ENCODE measurements around the gene ATP2B2. TPM values are rescaled to one million over a fixed set of nuclear protein-coding genes. Genes with fewer than 3 reads are reported as not detected.
"Not testable (repeated sequence)": the region's sequence is repeated elsewhere in the genome, so short reads cannot be mapped to it uniquely, and the experiment has no call there.

ATP2B2 gene
- total RNA-seq, 8 experiments from 2014 or later, result 0.04 to 3.5 (median 0.73) TPM

GRCh38 chr3:10386121-10386520, 119.3 kb downstream of the ATP2B2 start:
- no peak overlapping the region for H3K27ac ChIP-seq
- in situ Hi-C loops (cut with MboI; ENCODE audit: low pct_unique_long_range_greater_than_20kb in 2 of 9, low sequenced_read_pairs in 9 of 9, unreplicated experiment in 9 of 9), result no loop called here
- no peak overlapping the region for H3K4me3 ChIP-seq
- WGBS, 10 experiments, result 80% methylated on average over 1 of the region's 1 CpG; no CpG with 5 or more reads in 9 of the 10 experiments
- H3K4me1 ChIP-seq (replicated peaks in 1 of 2), result peaks cover 0 to 5% of the 10 kb centered on the region in 2 donors
- no peak for ATAC-seq (replicated peaks in 6 of 8)

DNA sequence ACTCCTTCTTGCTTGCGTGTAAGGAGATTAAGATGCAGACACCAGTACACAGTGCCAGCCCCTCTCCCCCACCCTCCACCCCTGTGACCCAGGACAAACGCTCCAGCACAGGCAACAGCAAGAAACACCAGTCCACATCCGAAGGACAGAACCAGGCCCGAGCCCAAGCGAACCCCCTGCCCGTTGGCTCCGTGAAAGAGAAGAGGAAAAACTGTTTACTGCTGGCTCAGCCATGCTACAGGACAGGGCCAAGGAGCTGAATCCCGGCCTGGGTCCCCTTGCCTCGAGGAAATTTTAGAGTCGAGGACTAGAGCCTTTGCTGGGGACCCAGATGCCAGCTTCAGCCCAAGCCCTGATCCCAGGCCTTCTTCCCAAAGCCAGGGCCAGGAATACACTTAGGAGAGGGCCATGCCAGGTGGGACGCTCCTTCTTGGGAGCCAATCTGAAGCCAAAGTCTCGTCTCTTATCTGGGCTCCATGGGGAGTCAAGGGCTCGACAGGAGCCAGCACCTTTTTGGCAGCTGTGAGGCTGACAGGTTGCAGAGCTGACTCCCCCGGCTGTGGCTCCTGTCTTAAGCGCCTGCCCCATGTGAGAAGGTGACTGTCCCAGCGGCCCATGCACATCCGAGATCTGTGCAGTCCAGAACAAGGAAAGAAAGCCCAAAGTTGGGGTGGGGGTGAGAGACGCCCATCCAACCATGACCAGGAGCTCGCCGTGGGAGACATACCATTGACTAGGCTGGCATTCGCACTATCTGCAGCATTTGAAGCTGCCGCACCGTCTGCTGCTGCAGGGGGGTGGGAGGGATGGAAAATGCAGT, 120.6 kb downstream of the ATP2B2 start:
- no peak for ATAC-seq (replicated peaks in 6 of 8)
- Histone ChIP-seq H3K27ac (no peak overlapping the region), H3K4me3 (no peak overlapping the region), H3K4me1 (replicated peaks in 1 of 2) (peaks cover 0 to 6% of the 10 kb centered on the region in 2 donors)
- WGBS, 10 experiments, result 40 to 78% (median 60%) methylated on average over 1 to 13 of the region's 23 CpGs; no CpG with 5 or more reads in 5 of the 10 experiments
- in situ Hi-C loops (cut with MboI; ENCODE audit: low pct_unique_long_range_greater_than_20kb in 2 of 9, low sequenced_read_pairs in 9 of 9, unreplicated experiment in 9 of 9), result no loop called here

- WGBS, 10 experiments, result 100% methylated on average over 1 of the region's 4 CpGs; no CpG with 5 or more reads in 8 of the 10 experiments
- in situ Hi-C loops (cut with MboI; ENCODE audit: low pct_unique_long_range_greater_than_20kb in 2 of 9, low sequenced_read_pairs in 9 of 9, unreplicated experiment in 9 of 9), result no loop called here
- Histone ChIP-seq H3K27ac (no peak overlapping the region), H3K4me1 (replicated peaks in 1 of 2) (peaks cover 0 to 6% of the 10 kb centered on the region in 2 donors), H3K4me3 (no peak overlapping the region)
- no peak for ATAC-seq (replicated peaks in 6 of 8)
Measured at GRCh38 chr3:10383850-10384248, 121.5 kb downstream of the ATP2B2 start.

DNA sequence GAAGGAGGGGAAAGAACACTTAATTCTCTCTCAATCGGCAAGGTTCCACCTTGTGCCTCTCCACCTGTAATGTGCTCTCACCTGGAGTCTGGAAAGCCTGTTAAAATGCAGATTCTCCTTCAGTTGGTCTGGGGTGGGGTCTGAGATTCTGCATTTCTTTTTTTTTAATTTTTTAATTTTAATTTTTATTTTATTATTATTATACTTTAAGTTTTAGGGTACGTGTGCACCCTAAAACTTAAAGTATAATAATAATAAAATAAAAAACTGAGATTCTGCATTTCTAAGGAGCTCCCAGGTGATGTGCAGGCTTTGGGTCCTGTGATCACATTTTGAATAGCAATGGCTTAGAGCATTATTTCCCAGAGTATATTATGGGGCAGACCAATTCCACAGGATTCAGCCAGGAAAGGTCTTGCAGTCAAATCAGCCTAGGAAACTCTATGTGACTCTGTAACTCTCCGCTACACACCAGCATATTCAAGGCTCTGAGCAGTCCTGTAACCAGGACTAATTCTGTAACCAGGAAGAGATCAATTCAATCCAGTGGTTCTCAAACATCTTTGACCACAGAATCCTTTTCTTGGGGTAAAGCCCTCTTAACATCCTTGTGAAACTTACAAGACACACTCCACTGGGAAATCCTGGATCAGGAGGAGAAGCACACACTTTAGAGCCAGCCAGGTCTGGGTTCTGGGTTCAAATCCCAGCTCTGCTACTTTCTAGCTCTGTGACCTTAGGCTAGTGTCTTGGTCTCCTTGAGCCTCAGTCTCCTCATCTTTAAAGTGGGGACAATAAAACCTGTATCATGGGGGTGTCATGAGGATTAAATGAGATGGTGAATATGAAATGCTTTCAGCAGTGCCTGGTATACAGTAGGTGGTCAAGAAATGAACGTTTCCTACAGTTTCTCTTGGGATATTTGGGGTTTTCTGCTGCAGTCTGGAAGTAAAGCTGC, 122.2 kb downstream of the ATP2B2 start:
- ATAC-seq (replicated peaks in 6 of 8), result no peak
- WGBS, 10 experiments, result 42 to 86% (median 69%) methylated on average over 1 to 4 of the region's 4 CpGs; no CpG with 5 or more reads in 1 of the 10 experiments
- no peak overlapping the region for H3K4me3 ChIP-seq
- H3K4me1 ChIP-seq (replicated peaks in 1 of 2), result peaks cover 0 to 6% of the 10 kb centered on the region in 2 donors
- in situ Hi-C loops (cut with MboI; ENCODE audit: low pct_unique_long_range_greater_than_20kb in 2 of 9, low sequenced_read_pairs in 9 of 9, unreplicated experiment in 9 of 9), result no loop called here
- H3K27ac ChIP-seq, result no peak overlapping the region

DNA sequence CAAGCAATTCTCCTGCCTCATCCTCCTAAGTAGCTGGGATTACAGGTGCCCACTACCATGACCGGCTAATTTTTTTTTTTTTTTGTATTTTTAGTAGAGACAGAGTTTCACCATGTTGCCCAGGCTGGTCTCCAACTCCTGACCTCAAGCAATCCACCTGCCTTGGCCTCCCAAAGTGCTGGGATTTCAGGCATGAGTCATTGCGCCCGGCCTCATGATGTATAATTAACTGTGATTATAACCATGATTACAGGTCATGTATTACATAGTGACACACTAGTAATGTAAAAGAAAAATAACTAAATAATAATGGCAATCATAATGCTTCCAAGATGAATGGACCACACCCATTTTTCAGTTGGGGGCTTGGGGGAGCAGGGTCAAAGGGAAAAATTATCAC, 122.9 kb downstream of the ATP2B2 start:
- in situ Hi-C loops (cut with MboI; ENCODE audit: low pct_unique_long_range_greater_than_20kb in 2 of 9, low sequenced_read_pairs in 9 of 9, unreplicated experiment in 9 of 9); H3K27ac ChIP-seq; ATAC-seq (replicated peaks in 6 of 8); H3K4me1 ChIP-seq (replicated peaks in 1 of 2); H3K4me3 ChIP-seq: not testable (repeated sequence)
- WGBS, 10 experiments, result 40 to 100% (median 83%) methylated on average over 1 to 3 of the region's 3 CpGs; no CpG with 5 or more reads in 3 of the 10 experiments

DNA sequence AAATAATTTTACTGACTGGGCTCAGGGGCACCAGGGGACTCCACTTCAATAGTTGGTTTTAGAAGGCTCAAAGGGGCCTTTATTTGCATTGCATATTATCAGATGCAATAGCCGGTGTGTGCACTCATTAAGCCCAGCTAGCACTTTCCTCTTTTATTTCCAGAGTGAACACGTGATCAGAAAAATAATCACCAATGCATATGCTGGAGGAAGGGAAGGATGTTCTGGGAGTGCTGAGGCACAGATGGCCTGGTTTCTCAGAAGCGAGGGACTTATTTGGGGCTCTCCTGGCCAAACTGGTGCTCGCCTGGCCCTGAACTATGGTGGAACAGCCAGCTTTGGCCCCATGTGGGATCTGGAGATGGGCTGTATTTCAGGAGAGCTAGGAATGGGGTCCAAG, 124.0 kb downstream of the ATP2B2 start:
- Histone ChIP-seq H3K4me3 (no peak overlapping the region), H3K27ac (no peak overlapping the region)
- in situ Hi-C loops (cut with MboI; ENCODE audit: low pct_unique_long_range_greater_than_20kb in 2 of 9, low sequenced_read_pairs in 9 of 9, unreplicated experiment in 9 of 9), result no loop called here

DNA sequence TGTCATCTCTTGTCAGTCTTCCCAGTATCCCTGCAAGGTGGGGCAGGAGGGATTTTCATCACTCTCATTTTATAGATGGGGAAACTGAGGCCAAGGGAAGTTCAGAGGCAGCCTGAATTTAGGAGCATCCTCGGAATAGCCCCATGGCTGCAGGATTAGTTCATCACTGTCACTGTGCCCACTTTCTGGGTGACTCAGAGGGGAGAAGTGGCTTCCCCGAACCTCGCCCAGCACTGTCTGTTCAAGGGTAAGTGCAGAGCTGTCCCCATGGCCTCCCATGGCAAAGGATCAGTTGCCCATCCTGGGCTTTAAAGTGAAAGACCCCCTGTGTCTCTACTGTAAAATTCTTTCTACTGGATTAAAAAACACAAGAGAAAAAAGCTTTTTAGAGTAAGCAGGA, 124.5 kb downstream of the ATP2B2 start:
- Histone ChIP-seq H3K4me1 (replicated peaks in 1 of 2) (peaks cover 0 to 6% of the 10 kb centered on the region in 2 donors), H3K4me3 (no peak overlapping the region), H3K27ac (no peak overlapping the region)
- in situ Hi-C loops (cut with MboI; ENCODE audit: low pct_unique_long_range_greater_than_20kb in 2 of 9, low sequenced_read_pairs in 9 of 9, unreplicated experiment in 9 of 9), result no loop called here
- 0 to 82% (median 40%) methylated on average over 1 to 3 of the region's 3 CpGs; no CpG with 5 or more reads in 6 of the 10 experiments for WGBS, 10 experiments
- ATAC-seq (replicated peaks in 6 of 8), result peak in 4 of 8 experiments; percentile 10 to 84 (median 52)

More for the DNA sequence above, 124.0 kb downstream of the ATP2B2 start:
- ATAC-seq (replicated peaks in 6 of 8), result peak; percentile 34 to 79 (median 56)
- peaks cover 0 to 6% of the 10 kb centered on the region in 2 donors for H3K4me1 ChIP-seq (replicated peaks in 1 of 2)
- 0 to 80% (median 48%) methylated on average over 1 to 4 of the region's 4 CpGs; no CpG with 5 or more reads in 3 of the 10 experiments for WGBS, 10 experiments

- Histone ChIP-seq H3K27ac (no peak overlapping the region), H3K4me3 (no peak overlapping the region), H3K4me1 (replicated peaks in 1 of 2) (peaks cover 0 to 6% of the 10 kb centered on the region in 2 donors)
- in situ Hi-C loops (cut with MboI; ENCODE audit: low pct_unique_long_range_greater_than_20kb in 2 of 9, low sequenced_read_pairs in 9 of 9, unreplicated experiment in 9 of 9), result no loop called here
- no peak for ATAC-seq (replicated peaks in 6 of 8)
- WGBS, 10 experiments, result 80 to 100% methylated on average over 1 of the region's 7 CpGs; no CpG with 5 or more reads in 8 of the 10 experiments
Measured at GRCh38 chr3:10379961-10380360, 125.4 kb downstream of the ATP2B2 start.

DNA sequence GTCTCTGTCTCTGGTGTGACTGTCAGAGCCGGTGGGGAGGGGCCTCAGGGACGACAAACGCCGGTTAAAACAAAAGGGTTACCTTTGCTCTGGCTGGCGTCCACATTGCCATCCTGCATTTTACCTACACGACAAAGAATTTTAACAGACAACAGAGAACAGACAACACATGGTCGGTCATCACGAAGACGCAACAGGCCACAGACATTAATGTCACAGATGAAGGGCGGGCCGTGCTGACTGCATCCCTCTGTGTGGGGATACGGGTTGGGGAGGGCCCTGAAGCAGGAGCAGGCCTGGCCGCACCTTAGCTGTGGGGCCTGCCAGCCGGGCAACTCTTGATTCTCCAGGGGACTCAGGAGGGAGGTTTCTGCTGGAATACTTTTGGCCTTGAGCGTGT, 126.2 kb downstream of the ATP2B2 start:
- peaks cover 0 to 6% of the 10 kb centered on the region in 2 donors for H3K4me1 ChIP-seq (replicated peaks in 1 of 2)
- no peak overlapping the region for H3K27ac ChIP-seq
- no peak for ATAC-seq (replicated peaks in 6 of 8)
- H3K4me3 ChIP-seq, result no peak overlapping the region
- in situ Hi-C loops (cut with MboI; ENCODE audit: low pct_unique_long_range_greater_than_20kb in 2 of 9, low sequenced_read_pairs in 9 of 9, unreplicated experiment in 9 of 9), result no loop called here
- WGBS, 10 experiments, result 0 to 92% (median 76%) methylated on average over 1 to 11 of the region's 15 CpGs; no CpG with 5 or more reads in 4 of the 10 experiments

DNA sequence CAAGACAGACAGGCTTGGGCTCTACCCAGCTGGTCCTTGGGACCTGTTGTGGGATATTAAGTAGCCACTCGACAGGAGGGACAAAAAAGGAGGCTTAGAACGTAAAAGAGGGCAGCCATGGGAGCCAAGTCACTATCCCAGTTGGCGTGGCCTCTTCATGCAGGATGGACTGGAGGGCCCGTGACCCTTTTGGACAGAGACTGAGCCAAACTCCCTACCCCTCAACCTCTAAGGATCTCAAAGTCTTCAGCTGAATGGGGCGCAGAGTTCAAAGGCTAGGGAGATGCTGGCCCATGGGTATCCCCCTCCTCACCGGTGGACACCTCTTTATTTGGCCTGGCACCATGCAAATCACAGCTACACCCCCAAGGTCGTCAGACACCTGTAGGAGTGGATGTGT, 126.6 kb downstream of the ATP2B2 start:
- Histone ChIP-seq H3K27ac (no peak overlapping the region), H3K4me1 (replicated peaks in 1 of 2) (peaks cover 0 to 6% of the 10 kb centered on the region in 2 donors), H3K4me3 (no peak overlapping the region)
- in situ Hi-C loops (cut with MboI; ENCODE audit: low pct_unique_long_range_greater_than_20kb in 2 of 9, low sequenced_read_pairs in 9 of 9, unreplicated experiment in 9 of 9), result no loop called here
- WGBS, 10 experiments, result 29 to 81% (median 71%) methylated on average over 2 to 7 of the region's 7 CpGs; no CpG with 5 or more reads in 6 of the 10 experiments
- ATAC-seq (replicated peaks in 6 of 8), result no peak

DNA sequence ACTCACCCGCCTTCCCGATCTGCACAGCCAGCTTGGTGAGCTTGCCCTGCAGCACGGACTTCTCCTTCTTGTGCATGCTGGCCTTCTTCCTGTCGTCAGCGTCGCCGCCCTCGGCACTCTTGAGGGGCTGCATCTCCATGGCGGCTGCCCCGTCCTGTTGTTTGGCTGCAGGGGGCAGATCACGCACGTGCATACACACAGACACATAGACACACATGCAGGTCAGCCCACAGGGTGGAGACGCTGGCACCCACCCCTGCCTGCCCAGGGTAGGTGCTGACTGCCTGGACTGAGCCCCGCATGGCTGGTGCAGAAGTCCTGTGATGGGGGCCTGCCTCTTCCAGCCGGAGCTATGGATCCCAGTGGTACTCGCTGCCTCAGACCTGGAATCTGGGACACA, 127.1 kb downstream of the ATP2B2 start:
- H3K27ac ChIP-seq, result no peak overlapping the region
- in situ Hi-C loops (cut with MboI; ENCODE audit: low pct_unique_long_range_greater_than_20kb in 2 of 9, low sequenced_read_pairs in 9 of 9, unreplicated experiment in 9 of 9), result no loop called here
- peaks cover 0 to 6% of the 10 kb centered on the region in 2 donors for H3K4me1 ChIP-seq (replicated peaks in 1 of 2)
- no peak overlapping the region for H3K4me3 ChIP-seq
- 0 to 93% (median 83%) methylated on average over 1 to 3 of the region's 16 CpGs; no CpG with 5 or more reads in 7 of the 10 experiments for WGBS, 10 experiments
- ATAC-seq (replicated peaks in 6 of 8), result no peak

- WGBS, 10 experiments, result 42 to 90% (median 80%) methylated on average over 2 to 8 of the region's 16 CpGs; no CpG with 5 or more reads in 7 of the 10 experiments
- no peak for ATAC-seq (replicated peaks in 6 of 8)
- H3K27ac ChIP-seq, result no peak overlapping the region
- no peak overlapping the region for H3K4me3 ChIP-seq
- in situ Hi-C loops (cut with MboI; ENCODE audit: low pct_unique_long_range_greater_than_20kb in 2 of 9, low sequenced_read_pairs in 9 of 9, unreplicated experiment in 9 of 9), result no loop called here
- peaks cover 0 to 6% of the 10 kb centered on the region in 2 donors for H3K4me1 ChIP-seq (replicated peaks in 1 of 2)
Measured at GRCh38 chr3:10377148-10377725, 128.1 kb downstream of the ATP2B2 start.
